GM21360 (cell line): ENCODE results near the gene MCC.

ENCODE experiments used
- ATAC-seq: cut with Tn5 transposase; IDR thresholded peaks from one replicate; pipeline ENCODE4 v1.9.1; 2021; ENCODE audit warnings: mild to moderate bottlenecking, moderate library complexity; ENCODE audit not compliant: unreplicated experiment

MCC gene

DNA sequence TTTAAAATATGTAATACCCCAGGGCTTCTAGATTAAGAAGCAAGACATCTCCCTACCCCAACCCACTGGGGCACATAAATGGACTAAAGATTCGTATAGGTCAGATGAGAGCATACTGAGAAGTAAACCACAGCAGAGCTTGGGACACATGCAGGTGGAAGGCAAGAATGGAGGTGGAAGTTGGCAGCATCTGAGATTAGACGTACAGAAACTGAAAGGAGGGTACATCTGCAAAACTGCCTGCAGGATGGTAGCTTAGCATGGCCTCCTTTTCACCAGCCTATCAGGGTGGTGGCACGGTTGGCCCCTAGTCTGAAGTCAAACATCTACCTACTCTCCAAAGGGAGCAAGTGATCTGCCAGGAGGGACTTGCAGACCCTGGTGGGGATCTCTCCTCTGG, 235.2 kb downstream of the MCC start:
- no peak for ATAC-seq

DNA sequence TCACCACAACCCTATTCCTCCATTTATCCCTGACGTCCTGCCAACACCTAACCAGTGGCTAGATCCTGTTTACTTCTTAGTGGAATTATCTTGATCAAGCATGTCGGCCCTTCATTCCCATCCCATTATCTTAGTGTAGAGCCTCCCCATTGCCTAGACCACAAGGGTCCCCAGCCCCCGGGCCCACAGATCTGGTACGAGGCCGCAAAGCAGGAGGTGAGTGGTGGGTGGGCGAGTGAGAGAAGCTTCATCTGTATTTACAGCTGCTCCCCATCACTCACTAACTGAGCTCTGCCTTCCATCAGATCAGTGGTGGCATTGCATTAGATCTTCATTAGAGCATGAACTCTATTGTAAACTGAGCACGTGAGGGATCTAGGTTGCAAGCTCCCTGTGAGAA, 236.2 kb downstream of the MCC start:
- ATAC-seq = no peak

DNA sequence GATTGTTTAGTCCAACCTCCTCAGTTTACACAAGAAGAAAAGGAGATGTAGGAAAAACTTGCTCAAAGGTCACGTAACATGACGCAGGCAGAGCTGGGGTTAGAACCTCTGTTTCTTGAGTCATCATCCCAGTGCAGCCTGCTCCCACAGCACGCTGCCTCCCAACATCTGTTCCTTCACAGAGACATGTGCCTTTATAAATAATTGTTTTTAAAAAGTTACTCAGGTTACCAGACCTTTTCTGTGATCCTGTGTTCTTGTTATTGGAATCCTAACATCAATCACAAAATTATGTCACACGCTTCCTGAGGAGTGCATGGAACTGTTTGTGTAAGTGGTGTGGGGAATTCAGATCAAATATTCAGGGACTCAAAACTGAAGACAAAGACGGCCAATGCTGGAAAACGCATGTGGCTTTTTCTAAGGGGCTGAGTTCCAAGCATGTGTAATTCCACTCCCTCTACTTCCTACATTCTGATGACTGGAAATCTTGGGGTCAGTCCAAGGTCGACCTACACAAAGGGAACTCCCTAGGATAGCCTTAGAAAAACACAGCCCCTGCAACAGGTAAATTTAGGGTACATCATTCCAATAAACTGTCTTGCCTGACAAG, 237.8 kb downstream of the MCC start:
- ATAC-seq = no peak

DNA sequence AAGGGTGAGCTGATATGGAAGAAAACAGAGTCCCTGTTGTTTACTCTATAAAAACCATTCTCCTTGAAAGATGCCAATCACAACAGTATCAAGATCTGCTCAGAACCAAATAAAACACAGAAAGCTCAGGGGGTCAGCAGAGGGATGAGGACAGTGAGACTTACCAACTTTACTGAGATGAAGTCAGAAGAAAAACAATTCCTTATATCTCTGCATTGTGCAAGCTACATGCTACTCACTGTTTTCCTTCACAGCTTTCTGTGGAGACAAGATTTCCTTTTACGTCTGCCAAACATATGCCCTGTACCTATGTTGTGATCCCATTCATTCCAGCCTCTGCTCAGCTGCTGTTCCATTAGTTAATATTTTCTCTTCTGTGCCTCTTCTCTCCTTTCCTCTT, 239.0 kb downstream of the MCC start:
- no peak for ATAC-seq

DNA sequence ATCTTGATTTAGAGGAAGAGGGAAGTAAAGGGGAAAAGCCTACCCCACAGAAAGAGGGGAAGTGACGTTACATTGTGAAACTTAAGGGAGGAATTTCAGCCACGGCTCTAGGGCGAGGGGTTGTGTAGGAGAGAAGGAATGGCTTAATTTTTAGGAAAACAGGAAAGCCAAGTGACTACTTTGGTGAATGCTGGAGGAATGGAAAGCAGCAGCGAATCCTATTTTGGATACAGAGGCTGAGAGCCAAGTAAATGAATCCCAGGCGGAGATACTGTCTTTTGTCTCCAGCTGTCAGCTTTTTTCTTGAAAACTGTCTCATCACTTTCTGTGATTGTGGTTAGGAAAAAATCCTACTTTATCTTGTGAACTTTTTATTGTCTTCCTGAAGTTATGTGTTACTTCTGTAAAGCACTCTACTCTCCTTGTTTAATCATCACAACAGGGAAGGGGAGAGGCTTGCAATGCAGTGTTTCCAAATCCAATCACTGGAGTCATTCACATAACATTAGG, 241.8 kb downstream of the MCC start:
- no peak for ATAC-seq

DNA sequence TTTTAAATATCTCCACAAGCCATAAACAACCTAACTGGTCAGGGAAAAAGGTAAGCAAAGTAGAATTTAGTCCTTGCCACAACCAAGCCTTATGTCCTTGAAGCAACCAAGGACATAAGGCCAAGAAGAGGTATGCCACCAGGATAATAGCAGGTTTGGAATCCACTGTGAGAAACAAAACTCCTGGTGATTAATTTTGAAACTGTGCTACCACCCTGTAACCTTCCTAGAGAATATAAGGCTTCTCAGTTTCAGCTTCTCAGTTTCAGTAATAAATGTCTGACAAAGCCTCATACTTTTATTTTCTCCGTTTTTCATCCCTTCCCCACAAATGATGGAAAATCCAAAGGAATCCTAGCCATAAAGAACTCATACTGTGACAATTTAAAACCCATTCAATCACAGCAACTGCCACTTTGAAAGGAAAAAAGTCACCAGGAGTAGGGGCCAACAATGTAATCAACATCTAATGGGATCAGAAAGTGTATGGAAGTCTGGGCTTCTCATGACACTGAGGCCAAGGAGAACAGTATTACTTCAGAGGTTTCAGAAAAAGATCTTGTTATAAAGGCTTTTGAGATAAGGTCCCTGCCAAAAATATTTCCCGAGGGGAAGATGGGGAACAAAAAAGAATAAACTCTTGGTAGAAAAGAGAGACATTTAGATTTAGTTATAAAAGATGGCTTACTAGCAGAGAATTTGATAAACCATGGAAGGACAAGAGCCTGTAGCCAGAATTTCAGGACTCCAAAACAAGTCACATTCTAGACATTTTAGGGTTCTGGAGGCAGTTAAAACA, 242.6 kb downstream of the MCC start:
- ATAC-seq = peak; percentile 61

DNA sequence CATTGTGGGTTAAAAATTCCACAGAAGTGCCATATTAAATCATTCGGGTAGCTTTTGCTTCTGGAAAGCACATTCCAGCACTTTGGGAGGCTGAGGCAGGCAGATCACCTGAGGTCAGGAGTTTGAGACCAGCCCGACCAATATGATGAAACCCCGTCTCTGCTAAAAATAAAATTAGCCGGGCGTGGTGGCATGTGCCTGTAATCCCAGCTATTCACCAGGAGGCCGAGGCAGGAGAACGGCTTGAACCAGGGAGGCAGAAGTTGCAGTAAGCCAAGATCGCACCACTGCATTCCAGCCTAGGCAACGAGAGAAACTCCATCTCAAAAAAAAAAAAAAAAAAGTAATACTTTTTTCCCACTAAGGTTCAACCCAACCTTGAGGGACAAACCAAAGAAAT, 243.3 kb downstream of the MCC start:
- no peak for ATAC-seq

DNA sequence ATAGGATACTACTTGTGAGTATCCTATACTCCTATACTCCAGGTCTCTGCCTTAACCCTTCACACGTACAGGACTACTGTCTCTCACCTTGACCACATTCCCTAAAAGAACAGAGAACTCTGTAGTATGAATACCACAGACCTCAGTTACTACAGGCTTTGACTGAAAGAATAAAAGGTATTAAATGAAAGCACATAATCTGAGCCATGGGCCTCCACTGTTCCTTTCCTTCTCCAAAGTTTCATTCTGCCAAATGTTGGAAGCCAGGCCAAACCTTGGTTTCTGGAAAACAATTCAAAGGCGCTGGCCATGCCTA, 244.9 kb downstream of the MCC start:
- no peak for ATAC-seq

DNA sequence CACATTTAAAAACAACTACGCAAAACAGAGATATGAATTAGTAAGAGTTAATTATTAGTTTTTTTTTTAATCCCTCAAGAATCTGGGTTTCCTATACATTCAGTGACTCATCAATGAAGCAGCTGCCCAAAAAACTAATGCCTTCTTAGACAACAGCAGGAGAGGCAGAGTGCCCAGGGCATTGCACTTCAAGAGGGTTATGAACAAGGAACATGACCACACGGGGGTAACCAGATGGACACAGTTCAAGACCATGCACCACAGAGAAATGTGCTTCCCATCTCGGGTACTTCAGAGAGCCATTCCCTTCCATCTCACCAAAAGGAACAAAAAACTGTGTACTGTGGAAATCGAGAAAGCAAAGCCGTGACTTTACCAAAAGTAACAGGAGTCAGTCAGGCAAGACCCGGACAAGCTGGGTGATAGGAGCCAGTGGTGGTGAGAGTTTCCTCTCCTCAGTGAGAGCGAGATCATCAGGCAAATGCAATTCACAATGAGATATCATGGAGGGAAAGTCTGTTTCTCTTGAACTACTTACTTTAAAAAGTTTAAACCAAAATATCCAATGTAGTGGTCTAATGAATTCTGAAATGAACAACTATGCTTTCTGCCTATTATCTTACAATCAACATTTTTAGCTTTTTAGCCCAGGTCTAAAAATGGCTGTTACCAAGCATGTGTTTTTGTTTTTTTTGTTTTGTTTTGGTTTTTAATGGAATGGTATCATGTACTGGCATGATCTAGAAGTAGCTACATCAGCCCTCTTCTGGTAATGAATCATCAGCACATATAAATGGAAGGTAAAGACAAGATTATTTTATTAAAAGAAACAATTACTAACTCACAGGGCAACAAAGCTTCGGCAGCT, 245.5 kb downstream of the MCC start:
- no peak for ATAC-seq

DNA sequence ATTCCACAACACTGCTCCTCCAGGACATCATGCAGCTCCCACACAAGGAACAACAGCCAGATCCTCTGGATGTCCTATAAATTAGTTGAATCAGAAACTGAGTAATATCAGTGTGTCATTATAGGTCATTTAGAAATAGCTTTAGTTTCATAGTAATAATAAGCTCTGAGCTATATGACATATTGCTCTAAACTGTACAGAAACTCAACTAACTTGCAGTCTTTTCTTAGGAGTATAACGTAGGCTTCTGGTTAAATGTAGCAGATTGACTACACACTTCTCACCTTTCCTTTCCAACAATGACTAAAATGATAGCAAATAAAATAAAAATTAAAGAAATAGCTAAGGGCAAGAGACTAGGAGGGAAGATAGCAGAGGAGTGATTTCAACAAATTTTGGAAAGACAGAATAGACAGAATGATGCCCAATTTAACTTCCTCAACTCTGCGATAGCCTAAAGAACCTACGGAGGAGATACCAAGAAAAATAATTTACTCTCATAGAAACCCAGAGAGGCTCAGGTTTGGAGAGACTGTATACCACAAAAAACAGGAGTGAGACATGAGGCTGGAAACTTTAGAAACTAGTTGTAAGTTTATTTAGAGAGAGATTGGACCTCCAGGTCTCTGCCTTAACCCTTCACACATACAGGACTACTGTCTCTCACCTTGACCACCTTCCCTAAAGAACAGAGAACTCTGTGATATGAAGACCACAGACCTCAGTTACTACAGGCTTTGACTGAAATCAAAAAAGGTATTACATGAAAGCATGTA, 247.1 kb downstream of the MCC start:
- ATAC-seq = no peak

DNA sequence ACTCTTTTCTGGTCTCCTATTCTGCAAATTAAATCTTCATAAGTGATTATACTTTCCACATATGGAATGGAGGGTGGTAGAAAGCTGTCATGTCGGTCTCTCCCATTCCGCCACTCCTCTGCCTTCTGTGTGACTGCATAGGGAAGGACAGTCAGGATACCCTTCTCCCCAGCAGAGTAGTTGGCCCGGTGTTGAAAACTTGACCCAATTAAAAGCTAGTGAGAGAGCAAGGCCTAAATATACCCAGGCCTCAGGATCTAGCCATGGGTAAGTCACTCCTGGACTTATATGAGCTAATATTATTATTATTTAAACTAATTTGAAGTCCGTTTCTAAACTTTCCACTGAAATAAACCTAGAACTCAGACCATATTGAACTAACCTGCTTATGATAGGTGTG, 248.2 kb downstream of the MCC start:
- no peak for ATAC-seq

DNA sequence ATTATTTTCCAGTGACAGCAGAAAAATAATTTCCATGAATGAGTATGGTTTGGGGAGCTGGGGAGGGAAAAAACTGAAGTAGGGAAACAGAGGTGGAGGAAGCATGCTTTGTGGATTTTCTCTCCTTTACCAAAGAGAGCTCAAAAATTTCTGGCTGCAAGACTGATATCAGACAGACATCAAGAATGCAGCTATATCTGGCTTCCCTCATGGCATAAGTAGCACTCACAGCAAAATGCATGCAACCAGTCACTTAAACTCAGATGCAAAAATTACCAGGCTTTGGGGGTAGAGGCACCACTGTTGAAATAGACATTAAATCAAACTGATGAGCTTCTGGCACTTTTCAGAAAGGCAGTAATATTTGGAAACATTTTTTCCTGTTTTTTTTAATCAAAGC, 250.4 kb downstream of the MCC start:
- ATAC-seq = no peak

DNA sequence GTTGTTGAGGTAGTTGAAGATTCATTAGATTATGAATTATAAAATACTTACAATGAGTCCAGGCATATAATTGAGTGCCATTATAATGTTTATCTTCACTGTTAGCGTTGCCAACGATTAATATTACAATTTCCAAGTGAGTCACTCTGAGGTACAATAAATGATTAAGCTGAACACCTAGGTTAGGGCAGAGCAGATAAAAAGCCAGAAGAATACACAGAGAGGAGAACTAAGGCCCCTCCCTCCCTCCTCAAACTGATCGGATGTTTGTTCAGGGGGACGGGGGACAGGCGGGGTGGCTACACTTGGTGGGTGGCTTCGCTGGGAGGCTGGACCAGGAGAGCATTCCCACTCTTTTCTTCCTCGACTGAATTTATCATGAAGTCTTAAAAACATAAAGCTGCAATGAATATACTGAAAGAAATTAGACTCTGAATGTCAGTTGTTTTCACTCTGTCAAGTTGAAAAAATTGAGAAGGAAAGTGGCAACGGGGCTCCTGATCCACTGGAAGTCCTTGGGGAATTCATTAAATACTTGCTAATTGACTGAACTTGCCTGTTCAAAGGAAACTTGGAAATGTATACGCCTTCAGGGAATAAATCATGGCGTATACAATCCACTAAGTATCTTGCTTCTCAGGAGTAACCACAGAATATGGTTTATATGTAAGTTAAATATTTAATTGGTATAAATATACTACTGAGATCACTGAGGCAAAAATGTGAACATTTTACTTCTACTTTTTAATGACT, 251.5 kb downstream of the MCC start:
- ATAC-seq = no peak

DNA sequence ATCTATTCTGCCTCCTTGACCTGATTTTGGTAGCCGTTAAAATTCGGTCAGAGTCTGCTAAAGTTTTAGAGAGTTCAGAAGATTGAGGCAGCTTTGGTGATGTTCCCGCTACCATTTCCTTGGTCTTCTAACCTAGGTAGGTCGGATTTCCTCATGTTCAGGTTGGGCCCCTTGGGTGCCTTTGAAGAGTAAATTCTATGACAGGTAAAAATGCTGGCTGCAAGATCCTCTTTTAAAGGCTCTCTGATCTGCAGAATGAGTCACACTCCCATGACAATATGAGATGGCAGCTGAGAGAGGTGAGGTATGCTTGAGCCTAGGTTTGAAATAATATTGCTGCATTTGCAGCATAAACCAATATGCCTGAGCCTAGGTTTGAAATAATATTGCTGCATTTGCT, 252.4 kb downstream of the MCC start:
- no peak for ATAC-seq

DNA sequence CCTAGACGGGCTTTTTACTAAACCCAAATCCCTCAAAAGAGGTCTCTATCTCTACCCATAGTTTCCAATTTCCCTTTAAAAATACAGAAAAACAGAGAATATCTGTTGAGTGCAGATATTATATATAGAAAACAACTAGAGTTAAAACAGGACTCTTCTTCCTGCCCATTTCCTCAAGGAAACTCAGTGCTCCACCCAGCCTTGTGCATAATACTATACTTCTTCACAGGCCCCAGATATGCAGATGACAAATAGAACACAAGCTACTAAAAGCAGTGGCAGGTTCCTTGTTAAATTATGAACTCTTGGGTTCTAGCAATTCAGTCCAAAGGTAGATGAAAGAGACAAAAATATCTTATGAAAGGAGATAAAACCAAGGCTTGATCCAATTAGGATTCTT, 253.7 kb downstream of the MCC start:
- no peak for ATAC-seq

DNA sequence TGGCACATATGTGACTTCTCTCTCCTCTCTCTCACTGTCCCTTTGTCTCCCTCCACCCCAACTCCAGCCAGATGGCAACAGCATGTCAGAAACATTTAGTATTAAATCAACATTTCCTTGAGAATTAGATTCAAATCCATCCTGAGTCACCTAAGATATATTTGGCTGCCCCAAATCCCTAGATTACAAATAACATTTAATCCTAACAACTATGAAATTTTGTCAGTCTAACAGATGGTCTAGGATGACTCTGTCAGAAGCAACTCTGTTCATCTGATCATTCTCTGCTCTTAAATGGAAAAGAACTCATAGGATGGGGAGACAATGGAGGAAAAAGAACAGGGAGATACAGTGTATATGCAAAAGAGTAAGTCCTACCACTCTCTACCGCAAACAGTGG, 254.6 kb downstream of the MCC start:
- no peak for ATAC-seq

DNA sequence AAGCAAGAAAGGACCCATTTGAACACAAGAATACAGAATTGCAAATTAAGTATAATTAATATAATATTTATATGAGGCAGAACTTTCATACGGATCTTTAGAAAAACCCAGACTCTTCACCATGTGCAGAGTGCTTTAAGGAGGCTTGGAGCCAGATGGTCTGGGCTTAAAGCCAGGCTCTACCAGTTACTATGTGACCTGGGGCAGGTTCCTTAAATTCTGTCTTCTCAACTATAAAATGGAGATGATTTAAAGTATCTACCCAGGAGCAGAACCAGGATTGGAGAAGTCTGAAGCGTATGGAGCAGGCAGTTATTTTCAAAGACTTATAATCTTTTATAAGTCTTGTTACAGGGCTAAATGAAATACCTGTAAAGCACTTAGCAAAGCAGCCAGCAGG, 255.6 kb downstream of the MCC start:
- ATAC-seq = no peak

DNA sequence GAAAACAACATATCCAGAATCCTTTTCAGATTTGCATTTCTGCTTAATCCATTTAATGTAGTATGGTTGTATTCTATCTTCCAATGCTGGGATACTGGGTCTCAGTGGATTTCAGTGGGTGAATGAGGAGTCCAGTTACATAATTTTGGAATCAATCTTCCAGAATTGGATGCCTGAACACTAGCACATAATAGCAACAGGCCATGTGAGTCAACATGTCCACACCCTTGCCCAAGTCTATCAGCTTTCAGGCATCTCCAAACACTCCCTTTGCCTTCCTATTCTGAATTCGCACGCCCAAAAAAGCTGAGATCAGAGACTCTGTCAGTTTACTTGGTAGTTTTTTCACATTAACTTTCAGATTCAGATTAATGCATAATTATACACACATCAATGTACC, 256.0 kb downstream of the MCC start:
- no peak for ATAC-seq

DNA sequence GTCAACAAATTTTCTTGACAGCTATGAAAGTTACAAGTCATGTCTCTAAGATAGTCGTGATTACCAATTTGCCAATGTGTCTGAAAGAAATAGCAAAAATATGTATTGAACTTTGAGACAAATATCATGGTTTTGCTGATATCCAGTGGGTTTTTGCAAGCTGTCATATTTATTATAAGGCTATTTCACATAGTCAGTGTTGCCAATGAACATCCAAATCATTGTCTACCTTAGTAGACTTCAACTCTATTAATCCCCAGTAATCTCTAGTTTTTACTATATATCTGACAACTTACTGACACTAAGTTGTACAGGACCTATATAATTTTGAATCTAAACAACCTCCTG, 256.6 kb downstream of the MCC start:
- ATAC-seq = no peak
